SK-N-MC (cell line): ENCODE measurements around the gene DAAM1.

ENCODE experiments used
- DNase-seq: peaks from one replicate; pipeline ENCODE4 v3.0.0-alpha.2; 2011; ENCODE audit warnings: low read depth, low spot score
- H3K27ac ChIP-seq: fragments of 200-600 bp; sonication (generic); 2 replicates; pipeline ENCODE4 v1.5.1; 2016; ENCODE audit warnings: mixed run types
- H3K36me3 ChIP-seq: fragments of 200-600 bp; sonication (generic); 2 replicates; pipeline ENCODE4 v1.6.1; 2017; ENCODE audit warnings: antibody characterized with exemption, low read length, mixed read lengths; ENCODE audit not compliant: insufficient read depth
- H3K4me3 ChIP-seq: fragments of 200-600 bp; sonication (generic); 2 replicates; pipeline ENCODE4 v1.5.1; 2016
- H3K9ac ChIP-seq: fragments of 200-600 bp; sonication (generic); 2 replicates; pipeline ENCODE4 v1.8.0; 2017; ENCODE audit warnings: mixed run types, mixed read lengths; ENCODE audit not compliant: insufficient read length
- H3K9me3 ChIP-seq: fragments of 200-600 bp; sonication (generic); 2 replicates; pipeline ENCODE4 v1.6.1; 2017; ENCODE audit warnings: low read depth, mild to moderate bottlenecking, antibody characterized with exemption, low read length, moderate library complexity, mixed read lengths
- EZH2 ChIP-seq: fragments of 200-600 bp; sonication (generic); IDR thresholded peaks from one replicate; pipeline ENCODE4 v1.6.1; 2017; ENCODE audit warnings: antibody characterized with exemption
- FOXP2 ChIP-seq: optimal IDR thresholded peaks from 2 replicates; pipeline ENCODE3; 2011; ENCODE audit warnings: mild to moderate bottlenecking, moderate library complexity; ENCODE audit not compliant: insufficient read depth; ENCODE audit errors: extremely low read length, control extremely low read depth
- POLR2AphosphoS5 ChIP-seq: IDR thresholded peaks from 2 replicates; pipeline ENCODE4 v1.6.1; 2012; ENCODE audit warnings: mild to moderate bottlenecking, low read depth, low read length, borderline replicate concordance

DAAM1 gene

GRCh38 chr14:59188461-59189090 is at the start of gene DAAM1:
TSS of gene DAAM1 (plus strand) at chr14:59188667. CDS start at chr14:59263478, 74,811 bp downstream.
- peak within 1 kb of the TSS; percentile 94 for H3K4me3 ChIP-seq
- peak; percentile 86 for DNase-seq
- no peaks in the 10 kb centered on the region for H3K9me3 ChIP-seq
- no peaks in the 10 kb centered on the region for H3K36me3 ChIP-seq
- TF ChIP-seq EZH2 (no peak), FOXP2 (peak; percentile 37), POLR2AphosphoS5 (peak; percentile 82)
- peak within 1 kb of the TSS; percentile 61 for H3K9ac ChIP-seq
- no peak within 1 kb of the TSS for H3K27ac ChIP-seq

DNA sequence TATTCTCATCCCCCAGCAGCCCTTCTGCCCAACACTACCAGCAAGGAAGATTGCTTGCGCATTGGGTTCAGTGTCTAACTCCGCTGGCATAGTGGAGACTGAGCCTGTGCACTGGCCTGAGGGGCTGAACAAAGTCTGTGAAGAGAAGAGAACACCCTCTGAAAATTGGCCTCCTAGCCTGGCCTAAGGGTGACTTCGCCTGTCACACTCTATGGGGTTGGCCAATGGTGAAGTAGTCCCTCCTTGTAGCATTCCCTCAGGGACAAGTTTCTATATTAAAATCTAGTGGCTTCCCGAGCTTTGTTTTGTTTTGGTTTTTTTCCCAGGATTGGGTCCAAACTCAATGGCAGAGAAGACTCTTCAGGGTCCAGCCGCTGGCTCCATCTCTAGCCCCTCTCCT is 49.1 kb upstream of the DAAM1 start:
- DNase-seq: no peak
- Histone ChIP-seq H3K4me3 (no peak overlapping the region), H3K36me3 (no peaks in the 10 kb centered on the region), H3K9ac (no peak overlapping the region), H3K27ac (no peak overlapping the region), H3K9me3 (no peaks in the 10 kb centered on the region)
- TF ChIP-seq POLR2AphosphoS5 (no peak), FOXP2 (no peak)

DNA sequence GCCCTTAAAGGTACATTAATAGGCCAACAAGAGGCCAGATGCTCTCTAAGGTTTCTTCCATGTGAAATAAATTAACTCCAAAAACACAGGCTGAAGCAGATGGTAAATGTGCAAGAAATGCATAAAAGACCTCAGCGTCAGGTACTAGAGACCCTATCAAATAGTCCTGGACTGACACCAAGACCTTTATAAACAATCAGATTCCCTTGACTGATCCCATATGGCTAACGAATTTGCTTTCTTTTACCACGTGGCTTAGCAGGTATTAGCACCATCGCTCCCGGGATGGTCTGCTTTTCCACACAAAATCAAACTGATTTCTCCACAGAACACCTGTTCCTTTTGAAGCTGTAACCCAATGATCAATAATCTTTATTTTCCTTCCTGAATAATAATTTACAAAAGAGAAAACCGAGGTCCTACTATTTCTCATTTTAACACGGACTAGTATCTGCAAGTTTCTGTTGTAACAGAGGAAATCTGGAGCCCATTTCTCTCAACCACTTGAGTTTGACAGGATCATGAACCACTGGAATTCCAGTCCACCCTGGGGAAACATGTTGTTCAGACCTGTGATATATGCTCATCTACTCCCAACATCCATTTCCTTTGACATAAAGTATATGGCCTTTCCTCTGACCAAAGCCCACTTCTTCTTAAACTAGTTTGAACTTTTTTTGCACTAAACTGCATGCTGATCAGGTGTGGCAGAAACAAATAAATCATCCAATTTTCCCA is 48.2 kb upstream of the DAAM1 start:
- no peak overlapping the region for H3K4me3 ChIP-seq
- no peaks in the 10 kb centered on the region for H3K36me3 ChIP-seq
- H3K9me3 ChIP-seq: no peaks in the 10 kb centered on the region
- no peak overlapping the region for H3K27ac ChIP-seq
- DNase-seq: no peak
- H3K9ac ChIP-seq: no peak overlapping the region
- no peak for TF ChIP-seq FOXP2
- no peak for TF ChIP-seq EZH2
- TF ChIP-seq POLR2AphosphoS5: no peak

DNA sequence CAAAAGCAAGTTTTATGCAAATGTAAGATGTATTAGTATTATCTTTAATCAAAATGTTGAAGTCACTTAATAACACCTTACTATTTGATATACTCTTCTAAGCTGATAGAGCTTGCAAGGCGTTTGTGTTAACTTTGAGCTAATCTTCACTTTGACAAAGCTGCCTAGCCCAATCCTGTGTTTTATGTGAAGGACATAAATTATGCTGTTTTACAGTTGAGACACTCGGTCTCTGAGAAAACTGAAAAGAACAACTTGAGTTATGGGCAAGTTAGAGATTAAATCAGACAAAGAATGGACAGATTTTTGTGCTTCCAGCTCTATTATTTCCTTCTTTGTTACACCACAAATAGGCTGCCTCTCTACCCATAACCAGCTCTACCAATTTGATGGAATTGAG is 42.0 kb upstream of the DAAM1 start:
- H3K9ac ChIP-seq: no peak overlapping the region
- no peak for TF ChIP-seq POLR2AphosphoS5
- TF ChIP-seq EZH2: no peak
- TF ChIP-seq FOXP2: no peak
- no peak overlapping the region for H3K4me3 ChIP-seq
- H3K9me3 ChIP-seq: no peaks in the 10 kb centered on the region
- H3K36me3 ChIP-seq: no peaks in the 10 kb centered on the region
- no peak overlapping the region for H3K27ac ChIP-seq
- DNase-seq: no peak

DNA sequence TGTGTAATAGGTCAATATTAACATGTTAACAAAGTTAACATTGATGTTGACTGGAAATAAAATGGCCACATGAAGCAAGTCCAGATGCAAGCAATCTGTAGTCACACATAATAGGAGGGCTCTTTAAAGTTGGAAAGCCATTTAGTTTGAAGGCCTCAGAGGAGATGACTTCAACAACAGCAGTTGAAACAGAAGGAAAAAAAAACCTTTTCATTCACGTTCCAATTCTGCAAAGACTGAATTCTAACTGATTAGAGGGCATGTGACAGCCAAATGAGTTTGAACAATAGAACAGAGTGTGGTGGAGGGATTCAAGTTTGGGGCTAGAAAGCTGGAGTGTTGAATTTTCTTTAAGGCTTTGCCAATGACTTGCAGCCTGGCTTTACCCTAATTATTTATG is 41.5 kb upstream of the DAAM1 start:
- Histone ChIP-seq H3K27ac (no peak overlapping the region), H3K9me3 (no peaks in the 10 kb centered on the region), H3K36me3 (no peaks in the 10 kb centered on the region), H3K4me3 (no peak overlapping the region), H3K9ac (no peak overlapping the region)
- DNase-seq: no peak
- TF ChIP-seq EZH2 (no peak), POLR2AphosphoS5 (no peak), FOXP2 (no peak)

- H3K36me3 ChIP-seq: no peaks in the 10 kb centered on the region
- H3K9ac ChIP-seq: no peak overlapping the region
- TF ChIP-seq FOXP2 (no peak), EZH2 (no peak), POLR2AphosphoS5 (no peak)
- no peaks in the 10 kb centered on the region for H3K9me3 ChIP-seq
- DNase-seq: no peak
- no peak overlapping the region for H3K4me3 ChIP-seq
- H3K27ac ChIP-seq: no peak overlapping the region
Measured at GRCh38 chr14:59148334-59148900, 40.0 kb upstream of the DAAM1 start.

DNA sequence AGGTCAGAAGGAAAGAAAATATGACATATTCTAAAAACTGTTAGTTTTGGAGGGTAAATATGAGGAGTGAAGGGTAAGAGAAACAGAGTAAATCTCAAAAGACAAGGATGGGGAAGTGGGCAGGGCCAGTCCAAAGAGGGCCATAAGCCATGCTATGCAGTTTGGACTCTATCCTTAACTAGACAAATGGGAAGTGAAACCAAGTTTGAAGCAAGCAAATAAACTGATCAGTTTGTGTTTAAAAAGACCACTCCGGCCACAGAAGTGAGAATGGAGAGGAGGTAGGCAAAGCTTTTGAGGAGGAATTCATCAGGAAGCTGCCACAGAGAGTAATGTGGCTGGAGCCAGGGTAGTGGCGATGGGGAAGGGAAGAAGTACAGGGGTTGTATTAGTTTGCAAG is 37.5 kb upstream of the DAAM1 start:
- no peak for DNase-seq
- H3K4me3 ChIP-seq: no peak overlapping the region

GRCh38 chr14:59154373-59154772 is 34.1 kb upstream of the DAAM1 start:
- DNase-seq: no peak
- no peak overlapping the region for H3K27ac ChIP-seq

More for the DNA sequence above, 37.5 kb upstream of the DAAM1 start:
- Histone ChIP-seq H3K9me3 (no peaks in the 10 kb centered on the region), H3K9ac (no peak overlapping the region), H3K27ac (no peak overlapping the region), H3K36me3 (no peaks in the 10 kb centered on the region)
- TF ChIP-seq EZH2 (no peak), POLR2AphosphoS5 (no peak), FOXP2 (no peak)

DNA sequence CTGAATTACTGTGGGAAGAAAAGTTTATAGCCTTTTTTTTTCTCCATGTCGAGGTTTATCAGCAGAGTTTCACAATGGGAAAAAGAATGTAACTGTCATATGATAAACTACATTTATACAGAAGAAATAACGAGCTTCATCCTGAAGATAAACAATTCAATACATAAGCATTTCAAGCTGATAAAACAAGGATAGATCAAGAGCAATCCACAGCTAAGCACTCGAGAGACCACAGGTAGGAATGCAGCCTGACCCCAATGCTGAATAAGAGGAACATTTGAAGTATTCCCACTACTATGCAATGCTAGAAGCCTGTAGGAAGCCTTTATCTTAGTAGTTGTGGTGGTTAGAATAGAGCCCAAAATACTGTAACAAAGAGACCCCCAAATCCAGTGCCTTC is 32.6 kb upstream of the DAAM1 start:
- no peak overlapping the region for H3K9ac ChIP-seq
- no peak overlapping the region for H3K4me3 ChIP-seq
- H3K9me3 ChIP-seq: no peaks in the 10 kb centered on the region
- TF ChIP-seq POLR2AphosphoS5 (no peak), FOXP2 (no peak), EZH2 (no peak)
- no peaks in the 10 kb centered on the region for H3K36me3 ChIP-seq
- DNase-seq: no peak
- H3K27ac ChIP-seq: no peak overlapping the region

More at GRCh38 chr14:59154373-59154772, 34.1 kb upstream of the DAAM1 start:
- Histone ChIP-seq H3K36me3 (no peaks in the 10 kb centered on the region), H3K9ac (no peak overlapping the region), H3K4me3 (no peak overlapping the region), H3K9me3 (no peaks in the 10 kb centered on the region)
- TF ChIP-seq FOXP2: no peak
- TF ChIP-seq EZH2: no peak
- TF ChIP-seq POLR2AphosphoS5: no peak
